Mucosa of descending colon (tissue), 3 donors: ENCODE measurements around the gene AGT. TPM values are rescaled to one million over a fixed set of nuclear protein-coding genes. Genes with fewer than 3 reads are reported as not detected.
A peak's percentile ranks its signal among the peaks of the same experiment; 100 is the strongest.

ENCODE experiments used
- ATAC-seq: fragments of 200-7000 bp; cut with Tn5 transposase; one replicate; pipeline ENCODE4 v1.9.1; 2020; ENCODE audit warnings: mild to moderate bottlenecking, moderate library complexity
- DNase-seq, 3 donors: peaks; one replicate each; pipeline ENCODE4 v3.0.0-alpha.2; 2020
- H3K36me3 ChIP-seq: fragments of 200-600 bp; one replicate; pipeline ENCODE4 v1.8.0; 2021; ENCODE audit warnings: low read depth, mild to moderate bottlenecking
- H3K4me1 ChIP-seq: fragments of 200-600 bp; one replicate; pipeline ENCODE4 v1.8.0; 2021; ENCODE audit warnings: low read depth, mild to moderate bottlenecking
- H3K4me3 ChIP-seq: fragments of 200-600 bp; one replicate; pipeline ENCODE4 v1.8.0; 2021; ENCODE audit warnings: mild to moderate bottlenecking
- H3K9me3 ChIP-seq: fragments of 200-600 bp; one replicate; pipeline ENCODE4 v1.8.0; 2021; ENCODE audit warnings: mild to moderate bottlenecking
- intact Hi-C, 2 donors: fragments of 100-400 bp; cut with DNase I in 1 of 2; cut with micrococcal nuclease in 1 of 2; formaldehyde crosslinking; loops; one replicate each; pipeline versions ENCODE4 v1.11.0 to v1.11.1; 2022; cut with DNase I, micrococcal nuclease
- total RNA-seq, 3 donors: library from RNA; stranded (reverse); fragmentation: NEBNext Ultra II Directional in 2 of 3; extraction: Animal tissue kit (Norgen Biotek cat#: 25700) in 2 of 3; gene quantifications; one replicate each; pipeline versions ENCODE4 v1.2.1 to v1.2.4, GENCODE V29; 2021 to 2023
- TF ChIP-seq, protein P1 (sequence below): fragments of 200-600 bp; IDR thresholded peaks from one replicate; pipeline ENCODE4 v1.8.0; 2022; ENCODE audit warnings: antibody characterized with exemption, mild to moderate bottlenecking
- donor health status: DM: no; HTN: no; CAD: no; lungs with moderate emphysema.
- donor health status: DM: no; HTN: no; CAD: no.
- donor health status: DM: no; HTN: yes; CAD: no.

Gene AGT
- total RNA-seq, 3 donors from 2014 or later, result 1.0 to 4.8 (median 1.1) TPM

DNA sequence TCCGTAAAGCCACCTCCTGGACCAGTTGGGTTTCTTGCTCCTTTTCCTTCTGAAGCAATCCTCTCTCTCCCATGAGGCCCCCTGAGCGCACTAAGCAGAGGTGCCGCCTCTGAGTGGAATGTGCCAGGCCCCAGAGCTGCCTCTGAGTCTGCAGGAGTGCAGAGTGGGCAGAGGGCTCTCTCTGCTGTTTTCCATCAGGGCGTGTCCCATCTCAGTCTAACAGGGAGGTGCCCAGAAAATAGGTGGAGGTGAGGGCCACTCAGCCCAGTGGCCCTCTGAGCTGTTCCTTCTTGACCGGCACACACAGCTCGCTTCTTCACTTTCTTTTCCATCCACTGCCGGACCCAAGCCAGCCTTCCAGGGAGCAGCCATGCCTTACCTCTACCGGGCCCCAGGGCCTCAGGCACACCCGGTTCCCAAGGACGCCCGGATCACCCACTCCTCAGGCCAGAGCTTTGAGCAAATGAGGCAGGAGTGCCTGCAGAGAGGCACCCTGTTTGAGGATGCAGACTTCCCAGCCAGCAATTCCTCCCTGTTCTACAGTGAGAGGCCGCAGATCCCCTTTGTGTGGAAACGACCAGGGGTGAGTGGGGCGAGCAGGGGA lies 33.3 kb upstream of the AGT start, which contains the start of gene CAPN9:
TSS of gene CAPN9 (plus strand) at position 262 of the 604 bp plus-strand sequence. CDS start at position 371, 109 bp downstream.
- peak; percentile 44 for ATAC-seq
- peaks cover 19% of the 10 kb centered on the region for H3K4me1 ChIP-seq
- no peaks in the 10 kb centered on the region for H3K36me3 ChIP-seq
- intact Hi-C loops, result no loop called here
- TF ChIP-seq, protein P1, sequence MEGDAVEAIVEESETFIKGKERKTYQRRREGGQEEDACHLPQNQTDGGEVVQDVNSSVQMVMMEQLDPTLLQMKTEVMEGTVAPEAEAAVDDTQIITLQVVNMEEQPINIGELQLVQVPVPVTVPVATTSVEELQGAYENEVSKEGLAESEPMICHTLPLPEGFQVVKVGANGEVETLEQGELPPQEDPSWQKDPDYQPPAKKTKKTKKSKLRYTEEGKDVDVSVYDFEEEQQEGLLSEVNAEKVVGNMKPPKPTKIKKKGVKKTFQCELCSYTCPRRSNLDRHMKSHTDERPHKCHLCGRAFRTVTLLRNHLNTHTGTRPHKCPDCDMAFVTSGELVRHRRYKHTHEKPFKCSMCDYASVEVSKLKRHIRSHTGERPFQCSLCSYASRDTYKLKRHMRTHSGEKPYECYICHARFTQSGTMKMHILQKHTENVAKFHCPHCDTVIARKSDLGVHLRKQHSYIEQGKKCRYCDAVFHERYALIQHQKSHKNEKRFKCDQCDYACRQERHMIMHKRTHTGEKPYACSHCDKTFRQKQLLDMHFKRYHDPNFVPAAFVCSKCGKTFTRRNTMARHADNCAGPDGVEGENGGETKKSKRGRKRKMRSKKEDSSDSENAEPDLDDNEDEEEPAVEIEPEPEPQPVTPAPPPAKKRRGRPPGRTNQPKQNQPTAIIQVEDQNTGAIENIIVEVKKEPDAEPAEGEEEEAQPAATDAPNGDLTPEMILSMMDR, result no peak
- H3K4me3 ChIP-seq, result no peak within 1 kb of the TSS
- peak in 2 of 3 donors; percentile 50 to 61 for DNase-seq
- H3K9me3 ChIP-seq, result no peaks in the 10 kb centered on the region

DNA sequence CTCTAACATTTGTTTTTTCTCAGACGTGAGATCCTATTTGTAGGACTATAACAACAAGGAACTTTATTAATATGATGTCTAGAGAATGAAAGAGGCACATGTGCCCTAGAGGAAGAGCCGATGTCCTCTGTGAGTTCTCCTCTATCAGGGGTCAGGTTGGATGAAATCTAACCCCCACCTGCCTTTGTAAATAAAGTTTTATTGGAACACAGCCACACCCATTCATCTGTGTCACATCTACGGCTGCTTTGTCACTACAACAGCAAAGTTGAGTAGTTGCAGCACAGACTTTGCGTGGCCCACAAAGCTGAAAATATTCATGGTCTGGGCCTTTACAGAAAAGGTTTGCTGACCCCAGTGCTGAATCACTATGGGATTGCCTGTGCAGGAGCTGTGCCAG lies 32.7 kb upstream of the AGT start:
- Histone ChIP-seq H3K36me3 (no peaks in the 10 kb centered on the region), H3K9me3 (no peaks in the 10 kb centered on the region), H3K4me1 (peaks cover 16% of the 10 kb centered on the region), H3K4me3 (no peak overlapping the region)
- peak; percentile 33 for ATAC-seq
- TF ChIP-seq, protein P1, result no peak
- DNase-seq, result no peak
- intact Hi-C loops, result no loop called here

DNA sequence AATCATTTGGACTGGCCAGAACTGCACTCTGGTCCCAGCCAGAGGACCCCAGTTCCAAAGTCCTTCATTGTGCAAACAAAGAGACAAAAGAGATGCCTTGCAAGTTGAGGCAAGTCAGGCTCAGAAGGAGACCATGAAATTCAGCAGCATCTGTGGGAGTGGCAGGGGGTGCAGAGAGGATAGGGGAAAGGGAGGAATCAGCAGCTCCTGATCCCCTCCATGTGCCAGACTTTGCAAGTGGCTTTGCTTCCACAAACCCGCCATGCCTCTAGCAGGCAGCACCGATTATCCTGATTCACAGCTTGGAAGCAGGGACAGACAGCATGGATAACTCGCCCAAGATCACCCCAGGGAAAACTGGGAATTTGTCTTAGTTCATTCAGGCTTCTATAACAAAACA lies 31.1 kb upstream of the AGT start:
- no peak overlapping the region for H3K4me3 ChIP-seq
- H3K36me3 ChIP-seq, result no peaks in the 10 kb centered on the region
- H3K9me3 ChIP-seq, result no peaks in the 10 kb centered on the region
- intact Hi-C loops, result no loop called here
- DNase-seq (no peak), ATAC-seq (no peak)
- H3K4me1 ChIP-seq, result peaks cover 9% of the 10 kb centered on the region
- TF ChIP-seq, protein P1, result no peak

DNA sequence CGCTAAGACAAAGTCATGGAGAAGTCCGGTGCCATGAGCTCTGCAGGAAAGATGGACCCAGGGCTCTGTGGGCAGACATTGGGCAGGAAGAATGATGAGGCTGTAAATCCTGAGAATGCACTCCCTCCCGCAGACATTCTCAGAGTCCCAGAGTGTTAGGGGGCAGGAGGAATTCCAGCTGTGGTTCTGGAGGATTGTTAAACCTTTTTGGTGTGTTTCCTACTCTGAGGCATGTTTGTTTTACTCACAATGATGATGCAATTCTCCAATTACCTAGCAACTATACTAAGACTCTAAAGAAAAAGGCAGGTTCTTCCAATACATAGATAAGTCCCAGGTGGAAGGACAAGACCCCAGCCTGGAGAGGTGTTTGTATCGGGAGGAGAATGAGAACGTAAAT lies 30.5 kb upstream of the AGT start:
- Histone ChIP-seq H3K4me1 (peaks cover 9% of the 10 kb centered on the region), H3K9me3 (no peaks in the 10 kb centered on the region), H3K36me3 (no peaks in the 10 kb centered on the region), H3K4me3 (no peak overlapping the region)
- TF ChIP-seq, protein P1, result no peak
- ATAC-seq (no peak), DNase-seq (no peak)
- intact Hi-C loops, result no loop called here

DNA sequence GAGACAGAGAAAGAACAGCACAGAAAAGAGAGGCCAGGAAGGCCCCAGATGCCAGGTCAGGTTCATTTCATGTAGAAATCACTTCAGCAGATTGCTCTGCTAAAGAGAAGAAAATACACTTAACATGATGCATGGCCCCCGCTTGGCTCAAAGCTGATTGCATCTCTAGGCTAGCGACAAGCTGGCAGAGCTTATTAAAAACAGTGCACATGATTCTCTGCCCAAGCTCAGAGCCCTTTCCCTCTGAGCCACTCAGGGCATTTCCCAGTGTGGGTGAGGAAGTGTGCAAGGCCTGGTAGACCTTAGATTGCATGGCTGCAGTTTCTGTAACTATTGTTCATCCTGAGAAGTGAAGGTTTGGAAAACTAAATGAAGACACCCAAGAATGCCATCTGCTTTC lies 30.0 kb upstream of the AGT start:
- intact Hi-C loops, result no loop called here
- peaks cover 9% of the 10 kb centered on the region for H3K4me1 ChIP-seq

More for the DNA sequence above, 30.0 kb upstream of the AGT start:
- Histone ChIP-seq H3K9me3 (no peaks in the 10 kb centered on the region), H3K4me3 (no peak overlapping the region), H3K36me3 (no peaks in the 10 kb centered on the region)
- no peak for DNase-seq
- TF ChIP-seq, protein P1, result no peak
- no peak for ATAC-seq
